Muscle of leg (tissue), 11 donors: Measurements from ENCODE around the gene NDUFAF2. TPM values are rescaled to one million over a fixed set of nuclear protein-coding genes. Genes with fewer than 3 reads are reported as not detected.

Source experiments
- DNase-seq: peaks from one replicate; pipeline ENCODE4 v3.0.0; 2013
- H3K27ac ChIP-seq: one replicate; pipeline ENCODE4 v1.5.1; 2013; ENCODE audit warnings: mild to moderate bottlenecking, low read length, control low read depth
- H3K27me3 ChIP-seq: one replicate; pipeline ENCODE4 v1.6.1; 2013; ENCODE audit warnings: low read length; ENCODE audit not compliant: control insufficient read depth, insufficient read depth
- H3K36me3 ChIP-seq: one replicate; pipeline ENCODE4 v1.6.1; 2013; ENCODE audit warnings: low read length; ENCODE audit not compliant: control insufficient read depth, insufficient read depth
- H3K4me1 ChIP-seq: one replicate; pipeline ENCODE4 v1.6.1; 2013; ENCODE audit warnings: low read length; ENCODE audit not compliant: control insufficient read depth, insufficient read depth
- H3K4me3 ChIP-seq: one replicate; pipeline ENCODE4 v1.5.1; 2013; ENCODE audit warnings: low read length, control low read depth
- H3K9me3 ChIP-seq: replicated peaks from 2 replicates; pipeline ENCODE4 v1.6.1; 2013; ENCODE audit warnings: low read depth, low read length; ENCODE audit not compliant: control insufficient read depth
- WGBS: methylation state at CpG from one replicate; pipeline ENCODE4 v1.1.5; 2013; ENCODE audit warnings: missing lambda C conversion rate; ENCODE audit not compliant: insufficient coverage; 5-methylcytosine and 5-hydroxymethylcytosine counted together
- polyA plus RNA-seq, 8 donors: library from polyadenylated mRNA; unstranded; fragments of 120-200 nt; gene quantifications; one replicate each; pipeline versions ENCODE4 v1.2.1 to v1.2.3, GENCODE V29; 2013; ENCODE audit warnings: inconsistent platforms in 1 of 8, low replicate concordance in 1 of 8; ENCODE audit not compliant: insufficient read length in 8 of 8, insufficient read depth in 1 of 8
- total RNA-seq: library from RNA; stranded (reverse); fragments of 120-200 nt; gene quantifications from one replicate; pipeline ENCODE4 v1.2.4, GENCODE V29; 2013

NDUFAF2 gene
- total and polyA plus RNA-seq, 9 donors: 21.4 to 34.4 (median 30.6) TPM

DNA sequence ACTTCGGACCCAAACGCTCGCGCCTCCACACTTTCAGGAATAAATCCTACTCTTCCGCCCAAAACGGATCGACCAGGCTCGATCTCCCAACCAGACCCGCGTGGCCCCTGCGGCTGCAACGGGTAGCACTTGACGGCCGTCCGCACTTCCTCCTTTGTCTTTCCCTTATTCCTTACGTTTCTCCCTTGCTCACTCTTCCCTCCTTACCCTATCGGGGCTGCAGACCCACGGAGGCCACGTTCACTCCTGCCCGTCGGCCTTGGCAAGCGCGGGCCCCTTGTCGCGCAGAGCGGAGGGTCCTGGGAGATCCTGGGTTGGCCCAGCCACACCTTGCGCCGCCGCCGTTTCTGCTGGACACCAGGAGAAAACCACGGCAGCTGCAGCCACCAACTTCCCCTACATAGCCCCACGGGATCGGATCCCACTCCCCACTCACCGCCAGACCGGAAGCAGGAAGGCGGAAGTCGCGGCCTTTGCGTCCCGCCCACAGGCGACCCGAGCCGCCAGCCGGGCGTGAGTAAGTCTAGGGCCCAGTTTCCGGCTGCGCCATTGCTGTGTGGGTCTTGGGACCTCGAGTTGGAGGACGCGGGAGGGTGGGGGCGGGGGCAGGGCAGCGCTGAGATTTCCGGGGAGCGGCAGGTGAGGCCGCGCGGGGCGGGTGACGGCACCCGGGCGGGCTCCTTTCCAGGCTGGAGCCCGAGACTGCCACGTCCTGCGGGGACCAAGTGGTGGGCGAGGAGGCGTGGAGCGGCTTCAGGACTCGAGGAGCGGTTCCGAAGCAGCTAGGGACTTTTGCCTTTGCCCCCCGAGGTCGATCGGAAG lies 217.2 kb downstream of the NDUFAF2 start, which contains the start of gene SMIM15:
SMIM15 (minus strand) TSS at position 459 of the 822 bp plus-strand sequence. CDS start 2,297 bp downstream, outside the sequence.
- no peaks in the 10 kb centered on the region for H3K9me3 ChIP-seq
- peak within 1 kb of the TSS; percentile 97 for H3K4me3 ChIP-seq
- H3K27me3 ChIP-seq: no peaks in the 10 kb centered on the region
- H3K4me1 ChIP-seq: peaks cover 5% of the 10 kb centered on the region
- WGBS: under 1% methylated on average over 70 of the region's 73 CpGs
- DNase-seq: peak; percentile 96
- H3K27ac ChIP-seq: peak within 1 kb of the TSS; percentile 97
- peaks cover 10% of the 10 kb centered on the region for H3K36me3 ChIP-seq

DNA sequence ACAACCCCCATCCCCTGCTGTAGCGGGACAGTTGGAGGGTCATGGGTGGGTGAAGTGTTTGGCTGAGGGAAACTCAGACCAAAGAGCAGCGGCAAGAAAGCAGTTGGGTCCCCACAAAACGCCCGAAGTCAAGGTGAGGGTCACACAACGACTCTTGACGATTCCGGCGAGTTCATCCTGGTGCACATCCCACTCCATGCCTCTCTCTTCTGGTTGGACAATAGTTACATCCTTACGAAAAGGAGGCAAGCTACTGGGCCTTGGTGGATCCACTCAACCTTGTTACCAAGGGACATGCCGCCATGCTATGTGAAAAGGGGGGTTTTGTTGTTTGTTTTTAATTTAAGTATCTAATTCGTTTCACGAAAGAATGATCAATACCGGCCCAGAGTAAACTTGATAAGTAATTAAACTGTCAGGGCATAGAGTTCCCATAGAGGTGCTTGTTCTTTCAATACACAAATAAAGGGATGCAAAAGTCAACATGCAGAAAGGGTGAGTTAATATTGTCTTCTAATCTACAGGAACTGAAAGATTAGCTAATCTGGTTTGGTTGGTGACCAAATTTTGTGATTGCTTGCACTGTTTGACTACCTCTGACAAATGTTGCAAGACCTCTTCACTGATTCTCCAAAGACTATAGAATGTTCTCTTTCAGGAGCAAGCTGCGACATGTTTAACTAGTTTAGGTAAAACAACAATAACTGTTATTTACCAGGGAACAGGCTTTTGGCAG lies 218.0 kb downstream of the NDUFAF2 start:
- H3K4me3 ChIP-seq: peak overlapping the region; percentile 97
- H3K36me3 ChIP-seq: peaks cover 10% of the 10 kb centered on the region
- H3K9me3 ChIP-seq: no peaks in the 10 kb centered on the region
- peaks cover 5% of the 10 kb centered on the region for H3K4me1 ChIP-seq
- DNase-seq: peak; percentile 48
- WGBS: 0% methylated on average over 2 of the region's 14 CpGs
- no peaks in the 10 kb centered on the region for H3K27me3 ChIP-seq
- peak overlapping the region; percentile 97 for H3K27ac ChIP-seq

- H3K36me3 ChIP-seq: peaks cover 10% of the 10 kb centered on the region
- no peak overlapping the region for H3K4me3 ChIP-seq
- peaks cover 5% of the 10 kb centered on the region for H3K4me1 ChIP-seq
- H3K27me3 ChIP-seq: no peaks in the 10 kb centered on the region
- DNase-seq: no peak
- no peaks in the 10 kb centered on the region for H3K9me3 ChIP-seq
- no peak overlapping the region for H3K27ac ChIP-seq
- 96% methylated on average over 12 of the region's 13 CpGs for WGBS
Observed at GRCh38 chr5:61163905-61164304, 218.9 kb downstream of the NDUFAF2 start.

- peak; percentile 42 for DNase-seq
- H3K27me3 ChIP-seq: no peaks in the 10 kb centered on the region
- 13% methylated on average over 1 of the region's 4 CpGs for WGBS
- H3K9me3 ChIP-seq: no peaks in the 10 kb centered on the region
- no peaks in the 10 kb centered on the region for H3K36me3 ChIP-seq
- no peak overlapping the region for H3K4me3 ChIP-seq
- H3K27ac ChIP-seq: no peak overlapping the region
- peaks cover 5% of the 10 kb centered on the region for H3K4me1 ChIP-seq
Observed at GRCh38 chr5:61167382-61167781, 222.4 kb downstream of the NDUFAF2 start.

DNA sequence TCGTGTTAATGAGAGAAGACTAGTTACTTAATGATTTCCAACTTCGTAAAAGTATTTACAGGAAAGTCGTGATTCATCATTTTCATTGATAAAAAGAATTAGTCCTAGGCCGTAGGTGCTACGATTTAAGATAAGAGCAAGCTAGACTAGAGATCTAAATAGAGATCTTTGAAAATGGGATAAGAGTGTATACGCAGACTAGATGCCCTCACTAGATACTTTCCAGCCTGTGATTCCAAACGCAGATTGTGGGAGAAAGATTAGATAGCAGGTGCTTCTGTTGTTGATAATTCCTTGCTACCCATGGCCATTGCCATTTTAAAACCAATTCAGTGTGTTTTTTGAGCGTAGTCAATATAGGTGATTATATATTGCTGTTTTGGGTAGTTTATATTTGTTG lies 223.9 kb downstream of the NDUFAF2 start:
- no peak for DNase-seq
- WGBS: 92% methylated on average over 2 of the region's 8 CpGs
- Histone ChIP-seq H3K27ac (no peak overlapping the region), H3K9me3 (no peaks in the 10 kb centered on the region), H3K4me3 (no peak overlapping the region), H3K27me3 (no peaks in the 10 kb centered on the region), H3K36me3 (no peaks in the 10 kb centered on the region), H3K4me1 (peaks cover 2% of the 10 kb centered on the region)

- no CpG with 5 or more reads among the region's 1 CpG for WGBS
- no peak overlapping the region for H3K27ac ChIP-seq
- H3K27me3 ChIP-seq: no peaks in the 10 kb centered on the region
- no peak overlapping the region for H3K4me3 ChIP-seq
- H3K4me1 ChIP-seq: no peaks in the 10 kb centered on the region
- DNase-seq: no peak
- H3K9me3 ChIP-seq: no peaks in the 10 kb centered on the region
- no peaks in the 10 kb centered on the region for H3K36me3 ChIP-seq
Observed at GRCh38 chr5:61171479-61171878, 226.5 kb downstream of the NDUFAF2 start.

GRCh38 chr5:61176631-61177030 lies 231.6 kb downstream of the NDUFAF2 start:
- DNase-seq: no peak
- H3K27me3 ChIP-seq: no peaks in the 10 kb centered on the region
- no peak overlapping the region for H3K27ac ChIP-seq
- H3K9me3 ChIP-seq: no peaks in the 10 kb centered on the region
- no peaks in the 10 kb centered on the region for H3K36me3 ChIP-seq
- WGBS: 75% methylated on average over 1 of the region's 3 CpGs
- no peaks in the 10 kb centered on the region for H3K4me1 ChIP-seq
- no peak overlapping the region for H3K4me3 ChIP-seq

GRCh38 chr5:61177070-61177469 lies 232.1 kb downstream of the NDUFAF2 start:
- 100% methylated on average over 1 of the region's 3 CpGs for WGBS
- no peaks in the 10 kb centered on the region for H3K9me3 ChIP-seq
- no peak overlapping the region for H3K27ac ChIP-seq
- no peaks in the 10 kb centered on the region for H3K27me3 ChIP-seq
- no peak for DNase-seq
- H3K4me3 ChIP-seq: no peak overlapping the region
- no peaks in the 10 kb centered on the region for H3K36me3 ChIP-seq
- H3K4me1 ChIP-seq: no peaks in the 10 kb centered on the region

- no peaks in the 10 kb centered on the region for H3K36me3 ChIP-seq
- 82% methylated on average over 5 of the region's 7 CpGs for WGBS
- no peak overlapping the region for H3K27ac ChIP-seq
- peak; percentile 22 for DNase-seq
- no peaks in the 10 kb centered on the region for H3K4me1 ChIP-seq
- H3K4me3 ChIP-seq: no peak overlapping the region
- no peaks in the 10 kb centered on the region for H3K9me3 ChIP-seq
- no peaks in the 10 kb centered on the region for H3K27me3 ChIP-seq
Observed at GRCh38 chr5:61177716-61178115, 232.7 kb downstream of the NDUFAF2 start.

DNA sequence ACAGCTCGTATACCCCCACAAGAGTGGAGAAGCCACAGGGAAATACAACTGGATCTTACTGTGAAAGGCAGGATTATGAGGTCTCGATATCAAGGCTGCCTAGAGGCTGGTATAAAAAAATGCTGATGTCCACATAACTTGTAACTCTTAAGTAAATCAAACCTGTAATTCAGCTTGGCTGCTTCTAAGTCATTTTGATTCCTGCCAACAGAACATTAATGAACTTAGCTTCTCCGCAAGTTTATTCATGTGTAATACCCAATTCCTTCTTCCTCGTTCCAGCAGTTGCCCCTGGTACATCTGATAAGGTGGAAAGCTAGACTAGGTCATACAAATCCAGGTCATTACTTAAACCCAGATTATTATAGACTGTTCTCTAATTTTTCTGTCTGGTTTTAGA lies 233.7 kb downstream of the NDUFAF2 start:
- no CpG with 5 or more reads among the region's 4 CpGs for WGBS
- no peak overlapping the region for H3K4me3 ChIP-seq
- H3K27me3 ChIP-seq: no peaks in the 10 kb centered on the region
- no peaks in the 10 kb centered on the region for H3K36me3 ChIP-seq
- no peaks in the 10 kb centered on the region for H3K9me3 ChIP-seq
- H3K4me1 ChIP-seq: no peaks in the 10 kb centered on the region
- no peak for DNase-seq
- no peak overlapping the region for H3K27ac ChIP-seq
